Measurements from ENCODE around the gene KIRREL3. TPM values are rescaled to one million over a fixed set of nuclear protein-coding genes. Genes with fewer than 3 reads are reported as not detected.

The KIRREL3 gene
- total RNA-seq, 4 donors from 2014 or later = 0.19 TPM; not detected in 3

DNA sequence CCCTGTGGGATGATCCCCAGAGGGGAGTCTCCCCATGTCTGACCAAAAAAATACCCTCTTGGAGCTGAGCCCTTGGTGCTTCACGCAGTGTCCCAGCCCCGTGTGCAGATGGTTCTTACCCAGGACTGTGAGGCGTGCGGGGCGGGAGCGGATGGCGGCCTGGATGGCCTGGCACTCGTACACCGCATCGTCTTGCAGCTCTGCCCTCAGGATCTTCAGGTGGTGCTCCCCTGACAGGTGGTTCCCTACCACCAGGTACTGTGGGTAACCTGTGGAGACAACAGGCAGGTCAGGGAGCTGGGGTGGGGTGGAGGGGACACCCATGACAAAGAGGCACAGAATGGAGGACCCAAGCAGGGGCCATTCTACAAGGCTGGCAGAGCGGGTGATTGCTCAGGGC is 479.4 kb downstream of the KIRREL3 start:
- DNase-seq = no peak
- Histone ChIP-seq H3K9me3 (no peaks in the 10 kb centered on the region), H3K27ac (no peak overlapping the region), H3K4me1 (no peaks in the 10 kb centered on the region), H3K4me3 (no peak overlapping the region), H3K36me3 (no peaks in the 10 kb centered on the region), H3K27me3 (peaks cover 0 to 29% (median 0%) of the 10 kb centered on the region in 4 donors)
- intact Hi-C loops (cut with DNase I) = no loop called here
- 83 to 93% methylated on average over 3 of the region's 11 CpGs for WGBS, 2 donors
- no peak for TF ChIP-seq POLR2A (IDR thresholded peaks at IDR 0.05)
- TF ChIP-seq, protein P1, sequence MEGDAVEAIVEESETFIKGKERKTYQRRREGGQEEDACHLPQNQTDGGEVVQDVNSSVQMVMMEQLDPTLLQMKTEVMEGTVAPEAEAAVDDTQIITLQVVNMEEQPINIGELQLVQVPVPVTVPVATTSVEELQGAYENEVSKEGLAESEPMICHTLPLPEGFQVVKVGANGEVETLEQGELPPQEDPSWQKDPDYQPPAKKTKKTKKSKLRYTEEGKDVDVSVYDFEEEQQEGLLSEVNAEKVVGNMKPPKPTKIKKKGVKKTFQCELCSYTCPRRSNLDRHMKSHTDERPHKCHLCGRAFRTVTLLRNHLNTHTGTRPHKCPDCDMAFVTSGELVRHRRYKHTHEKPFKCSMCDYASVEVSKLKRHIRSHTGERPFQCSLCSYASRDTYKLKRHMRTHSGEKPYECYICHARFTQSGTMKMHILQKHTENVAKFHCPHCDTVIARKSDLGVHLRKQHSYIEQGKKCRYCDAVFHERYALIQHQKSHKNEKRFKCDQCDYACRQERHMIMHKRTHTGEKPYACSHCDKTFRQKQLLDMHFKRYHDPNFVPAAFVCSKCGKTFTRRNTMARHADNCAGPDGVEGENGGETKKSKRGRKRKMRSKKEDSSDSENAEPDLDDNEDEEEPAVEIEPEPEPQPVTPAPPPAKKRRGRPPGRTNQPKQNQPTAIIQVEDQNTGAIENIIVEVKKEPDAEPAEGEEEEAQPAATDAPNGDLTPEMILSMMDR (IDR thresholded peaks at IDR 0.05) = no peak

DNA sequence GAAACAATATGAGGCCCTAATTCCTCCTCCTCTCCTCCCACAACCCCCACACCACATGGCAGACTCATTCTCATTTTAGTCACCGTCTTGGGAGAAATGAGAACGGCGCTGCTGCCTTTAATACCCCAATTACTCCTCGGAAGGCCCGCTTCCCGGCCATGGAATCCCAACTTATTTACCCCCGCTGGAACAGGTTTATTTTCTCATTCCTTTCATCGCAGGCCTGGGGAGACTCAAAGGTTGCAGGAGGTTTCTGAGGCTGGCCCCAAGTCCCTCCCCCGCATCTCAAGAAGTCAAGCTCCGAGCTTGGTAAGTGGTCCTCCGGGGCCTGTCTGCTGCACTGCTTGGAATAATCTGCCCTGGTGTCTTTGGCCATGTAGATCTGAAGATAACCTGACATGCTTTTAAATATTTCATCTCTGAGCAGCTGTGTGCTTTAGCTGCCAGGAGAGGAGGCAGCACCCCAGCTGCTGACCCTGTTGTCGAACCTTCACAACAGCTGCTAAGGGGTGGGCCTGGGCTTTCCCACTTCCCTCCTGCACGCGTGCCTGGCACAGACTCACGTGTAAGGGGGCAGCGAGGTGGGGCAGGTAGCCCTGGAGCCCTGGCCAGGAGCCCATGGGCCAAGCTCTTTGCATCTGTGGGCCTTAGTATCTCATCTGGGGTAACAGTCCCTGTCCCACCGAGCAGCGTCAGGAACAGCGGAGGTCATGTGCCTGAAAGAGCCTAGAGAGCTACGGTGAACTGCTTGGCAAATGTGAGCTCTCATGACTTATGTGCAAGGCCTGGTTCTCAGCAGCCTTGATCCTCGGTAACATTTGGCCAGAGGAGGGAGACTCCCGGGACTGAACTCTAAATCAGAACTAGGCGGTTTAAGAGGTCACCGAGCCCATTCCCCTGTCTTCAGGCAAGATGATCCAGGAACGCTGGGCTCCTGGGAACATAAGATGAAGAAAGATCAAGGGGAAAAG is 480.5 kb downstream of the KIRREL3 start:
- Histone ChIP-seq H3K9me3 (no peaks in the 10 kb centered on the region), H3K4me3 (no peak overlapping the region), H3K27me3 (peaks cover 0 to 30% (median 0%) of the 10 kb centered on the region in 4 donors), H3K4me1 (no peaks in the 10 kb centered on the region), H3K27ac (no peak overlapping the region), H3K36me3 (no peaks in the 10 kb centered on the region)
- 58 to 94% methylated on average over 14 of the region's 25 CpGs for WGBS, 2 donors
- no peak for DNase-seq
- TF ChIP-seq, protein P1 (IDR thresholded peaks at IDR 0.05) = no peak
- TF ChIP-seq POLR2A (IDR thresholded peaks at IDR 0.05) = no peak
- intact Hi-C loops (cut with DNase I) = no loop called here

DNA sequence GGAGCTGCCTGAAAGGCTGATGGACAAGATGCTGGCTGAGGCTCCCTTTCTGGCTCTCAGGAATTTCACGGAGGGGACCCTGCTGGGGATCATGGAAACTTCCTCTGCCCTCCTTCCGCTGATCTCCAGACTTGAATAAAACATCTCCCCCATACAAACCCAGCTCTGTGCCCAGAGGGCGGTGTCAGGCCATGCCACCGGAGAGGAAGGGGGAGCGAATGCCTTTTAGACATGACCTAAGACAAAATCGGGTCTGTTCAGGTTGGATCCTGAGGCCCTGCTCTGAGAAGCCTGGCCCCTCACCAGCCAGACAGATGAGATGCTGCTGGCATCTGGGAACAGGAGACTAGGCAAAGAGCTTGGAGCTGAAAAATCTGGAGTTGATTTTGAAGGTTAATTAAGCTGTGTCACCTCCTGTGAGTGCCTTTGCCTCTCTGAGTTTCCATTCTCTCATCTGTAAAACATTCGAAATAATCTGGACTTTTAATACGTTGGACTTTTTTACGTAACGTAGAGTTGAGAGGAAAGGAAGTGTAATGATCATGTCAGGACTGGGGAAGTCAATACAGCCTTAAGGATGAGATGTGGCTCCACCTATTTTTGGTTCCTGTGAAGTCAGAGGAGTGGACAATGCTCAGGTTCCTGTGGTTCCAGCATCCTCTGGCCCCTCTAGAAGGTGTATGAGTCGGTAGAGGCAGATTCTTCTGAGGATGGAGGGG is 481.4 kb downstream of the KIRREL3 start:
- H3K27ac ChIP-seq = no peak overlapping the region
- WGBS, 2 donors = 66 to 82% methylated on average over 6 of the region's 11 CpGs
- intact Hi-C loops (cut with DNase I) = no loop called here
- no peak overlapping the region for H3K4me3 ChIP-seq
- no peaks in the 10 kb centered on the region for H3K36me3 ChIP-seq
- no peak for DNase-seq
- TF ChIP-seq, protein P1 (IDR thresholded peaks at IDR 0.05) = no peak
- TF ChIP-seq POLR2A (IDR thresholded peaks at IDR 0.05) = no peak
- no peaks in the 10 kb centered on the region for H3K4me1 ChIP-seq
- no peaks in the 10 kb centered on the region for H3K9me3 ChIP-seq
- peaks cover 0 to 24% (median 0%) of the 10 kb centered on the region in 4 donors for H3K27me3 ChIP-seq

DNA sequence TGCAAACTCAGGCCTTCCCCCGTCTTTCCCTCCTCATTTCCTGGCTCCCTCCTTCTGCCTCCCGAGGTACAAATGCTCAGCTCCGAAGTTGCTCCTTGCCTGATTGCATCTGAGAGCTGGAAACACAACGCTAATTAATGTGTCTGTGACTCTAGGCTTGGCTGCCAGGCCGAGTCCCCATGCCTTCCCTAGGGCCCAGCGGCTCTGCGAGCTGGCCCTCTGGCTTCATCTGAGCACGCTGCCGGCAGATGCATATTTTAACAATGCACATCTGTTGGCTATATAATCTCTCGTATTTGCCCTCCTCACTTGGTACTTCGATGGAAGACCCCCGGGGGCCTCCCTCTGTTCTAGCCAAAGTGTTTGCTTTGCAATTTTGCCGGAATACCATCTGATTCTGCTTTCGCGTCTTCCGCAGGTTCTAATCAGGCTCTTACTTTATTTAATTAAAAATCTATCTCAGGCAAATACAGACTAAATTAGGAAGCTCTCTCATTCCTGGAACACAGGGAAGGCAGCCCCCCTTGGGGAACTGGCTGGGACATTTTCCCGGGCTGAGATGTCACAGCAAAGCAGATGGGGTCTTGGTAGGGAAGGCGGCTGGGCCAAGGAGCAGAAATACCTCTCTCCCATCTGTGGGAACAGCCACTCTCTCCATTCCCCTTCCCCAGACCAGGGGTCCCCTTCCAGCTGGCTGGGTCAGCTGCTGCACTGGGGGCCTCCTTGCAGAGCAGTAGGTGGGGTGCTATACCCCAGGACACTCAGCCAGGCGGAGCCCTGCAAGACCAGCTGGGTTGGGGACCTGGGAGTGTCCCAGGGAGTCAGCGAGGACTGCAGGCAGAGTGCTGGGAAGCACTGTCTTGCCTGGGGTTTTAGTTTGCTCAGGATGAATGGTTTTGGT is 482.2 kb downstream of the KIRREL3 start:
- H3K36me3 ChIP-seq = no peaks in the 10 kb centered on the region
- H3K4me3 ChIP-seq = no peak overlapping the region
- intact Hi-C loops (cut with DNase I) = no loop called here
- TF ChIP-seq POLR2A (IDR thresholded peaks at IDR 0.05) = no peak
- TF ChIP-seq, protein P1 (IDR thresholded peaks at IDR 0.05) = no peak
- no peak overlapping the region for H3K27ac ChIP-seq
- H3K27me3 ChIP-seq = peaks cover 0 to 30% (median 0%) of the 10 kb centered on the region in 4 donors
- no peak for DNase-seq
- 73 to 75% methylated on average over 17 to 18 of the region's 20 CpGs for WGBS, 2 donors
- H3K4me1 ChIP-seq = no peaks in the 10 kb centered on the region
- no peaks in the 10 kb centered on the region for H3K9me3 ChIP-seq

Measured in esophagus squamous epithelium (tissue), 5 donors.